ENCODE measurements around the gene MARCHF10.

The MARCHF10 gene

GRCh38 chr17:62801553-62802114, 6.5 kb downstream of the MARCHF10 start:
- H3K9me3 ChIP-seq, result no peaks in the 10 kb centered on the region
- no peaks in the 10 kb centered on the region for H3K36me3 ChIP-seq
- no peak for TF ChIP-seq CTCF (IDR thresholded peaks at IDR 0.05; ENCODE audit: low read depth, low read length)
- H3K27me3 ChIP-seq, result no peaks in the 10 kb centered on the region
- H3K4me1 ChIP-seq, result peaks cover 9% of the 10 kb centered on the region
- DNase-seq, result no peak
- no peak overlapping the region for H3K4me3 ChIP-seq (ENCODE audit: low read depth, low read length)

GRCh38 chr17:62800585-62800984, 7.5 kb downstream of the MARCHF10 start:
- no peak for DNase-seq
- peaks cover 3% of the 10 kb centered on the region for H3K4me1 ChIP-seq
- H3K9me3 ChIP-seq, result no peaks in the 10 kb centered on the region
- H3K4me3 ChIP-seq (ENCODE audit: low read depth, low read length), result no peak overlapping the region
- TF ChIP-seq CTCF (IDR thresholded peaks at IDR 0.05; ENCODE audit: low read depth, low read length), result no peak
- H3K36me3 ChIP-seq, result no peaks in the 10 kb centered on the region
- H3K27me3 ChIP-seq, result no peaks in the 10 kb centered on the region

GRCh38 chr17:62797959-62798358, 10.2 kb downstream of the MARCHF10 start:
- H3K36me3 ChIP-seq, result no peaks in the 10 kb centered on the region
- H3K27me3 ChIP-seq, result no peaks in the 10 kb centered on the region
- DNase-seq, result no peak
- no peaks in the 10 kb centered on the region for H3K9me3 ChIP-seq
- TF ChIP-seq CTCF (IDR thresholded peaks at IDR 0.05; ENCODE audit: low read depth, low read length), result no peak
- no peaks in the 10 kb centered on the region; the same call in 1 of the 2 replicates for H3K4me1 ChIP-seq
- H3K4me3 ChIP-seq (ENCODE audit: low read depth, low read length), result no peak overlapping the region

- H3K4me3 ChIP-seq (ENCODE audit: low read depth, low read length), result no peak overlapping the region
- no peak for TF ChIP-seq CTCF (IDR thresholded peaks at IDR 0.05; ENCODE audit: low read depth, low read length)
- H3K9me3 ChIP-seq, result no peaks in the 10 kb centered on the region
- no peak for DNase-seq
- H3K36me3 ChIP-seq, result no peaks in the 10 kb centered on the region
- no peaks in the 10 kb centered on the region for H3K27me3 ChIP-seq
- no peaks in the 10 kb centered on the region for H3K4me1 ChIP-seq
Measured at GRCh38 chr17:62796291-62796690, 11.8 kb downstream of the MARCHF10 start.

GRCh38 chr17:62794666-62794971, 13.5 kb downstream of the MARCHF10 start:
- no peak for TF ChIP-seq CTCF (IDR thresholded peaks at IDR 0.05; ENCODE audit: low read depth, low read length)
- no peak for DNase-seq
- Histone ChIP-seq H3K9me3 (no peaks in the 10 kb centered on the region), H3K4me1 (no peaks in the 10 kb centered on the region), H3K4me3 (ENCODE audit: low read depth, low read length) (no peak overlapping the region), H3K27me3 (no peaks in the 10 kb centered on the region), H3K36me3 (no peaks in the 10 kb centered on the region)

GRCh38 chr17:62793919-62794665, 14.0 kb downstream of the MARCHF10 start:
- H3K4me1 ChIP-seq, result no peaks in the 10 kb centered on the region
- H3K27me3 ChIP-seq, result no peaks in the 10 kb centered on the region
- no peaks in the 10 kb centered on the region for H3K9me3 ChIP-seq
- H3K4me3 ChIP-seq (ENCODE audit: low read depth, low read length), result no peak overlapping the region
- TF ChIP-seq CTCF (IDR thresholded peaks at IDR 0.05; ENCODE audit: low read depth, low read length), result no peak
- H3K36me3 ChIP-seq, result no peaks in the 10 kb centered on the region
- no peak for DNase-seq
